Calu3 (cell line): ENCODE results near the gene CYB5R4. TPM values are rescaled to one million over a fixed set of nuclear protein-coding genes. Genes with fewer than 3 reads are reported as not detected.

Experiments used
- BruUV-seq: library from RNA; stranded (reverse); fragments of 400-500 nt; replicated peaks from 2 replicates; lab custom pipeline; 2021; lab: Mats Ljungman, UMichigan
- CTCF ChIA-PET: fragments of 300-600 bp; sonication (Branson Sonifier 250); formaldehyde crosslinking; loops from one replicate; lab custom pipeline; 2022; ENCODE audit warnings: antibody characterized with exemption; lab: Charles Lee
- DNase-seq: peaks from one replicate; pipeline ENCODE4 v3.0.0; 2022
- H3K27ac Mint-ChIP-seq: one replicate; pipeline ENCODE4 v1.8.0; 2022; ENCODE audit warnings: mixed read lengths; ENCODE audit not compliant: unreplicated experiment
- H3K27me3 Mint-ChIP-seq: one replicate; pipeline ENCODE4 v1.8.0; 2022; ENCODE audit warnings: mixed read lengths; ENCODE audit not compliant: unreplicated experiment
- H3K36me3 Mint-ChIP-seq: one replicate; pipeline ENCODE4 v1.8.0; 2022; ENCODE audit warnings: mild to moderate bottlenecking, moderate library complexity, mixed read lengths; ENCODE audit not compliant: insufficient read depth, unreplicated experiment
- H3K4me1 Mint-ChIP-seq: one replicate; pipeline ENCODE4 v1.8.0; 2022; ENCODE audit warnings: mild to moderate bottlenecking, low read depth, mixed read lengths; ENCODE audit not compliant: unreplicated experiment
- H3K4me3 Mint-ChIP-seq: one replicate; pipeline ENCODE4 v1.8.0; 2022; ENCODE audit warnings: mild to moderate bottlenecking, low read depth, moderate library complexity, mixed read lengths; ENCODE audit not compliant: unreplicated experiment
- H3K9me3 Mint-ChIP-seq: one replicate; pipeline ENCODE4 v1.8.0; 2022; ENCODE audit warnings: low read depth, mixed read lengths; ENCODE audit not compliant: unreplicated experiment
- intact Hi-C: fragments of 100-400 bp; cut with micrococcal nuclease; formaldehyde crosslinking; loops from one replicate; pipeline ENCODE4 v1.10.0; 2022; ENCODE audit not compliant: unreplicated experiment
- total RNA-seq: library from RNA; stranded (reverse); gene quantifications from 2 replicates; pipeline ENCODE4 v1.2.3, GENCODE V29; 2022
- TF ChIP-seq, protein P1 (sequence below): fragments of 200-600 bp; IDR thresholded peaks from one replicate; pipeline ENCODE4 v1.8.0; 2022; ENCODE audit warnings: antibody characterized with exemption; ENCODE audit not compliant: unreplicated experiment

Gene CYB5R4
- total RNA-seq, 1 experiment from 2014 or later, result 28.3 TPM

GRCh38 chr6:83917001-83917400 is 57.5 kb downstream of the CYB5R4 start:
- Mint-ChIP-seq H3K4me1 (no peaks in the 10 kb centered on the region), H3K27ac (no peak overlapping the region), H3K9me3 (no peaks in the 10 kb centered on the region), H3K36me3 (no peaks in the 10 kb centered on the region), H3K4me3 (no peak overlapping the region), H3K27me3 (no peaks in the 10 kb centered on the region)
- no TSS peak for BruUV-seq
- DNase-seq, result no peak
- intact Hi-C loops, result no loop called here
- CTCF ChIA-PET, result no interaction called here
- TF ChIP-seq, protein P1, sequence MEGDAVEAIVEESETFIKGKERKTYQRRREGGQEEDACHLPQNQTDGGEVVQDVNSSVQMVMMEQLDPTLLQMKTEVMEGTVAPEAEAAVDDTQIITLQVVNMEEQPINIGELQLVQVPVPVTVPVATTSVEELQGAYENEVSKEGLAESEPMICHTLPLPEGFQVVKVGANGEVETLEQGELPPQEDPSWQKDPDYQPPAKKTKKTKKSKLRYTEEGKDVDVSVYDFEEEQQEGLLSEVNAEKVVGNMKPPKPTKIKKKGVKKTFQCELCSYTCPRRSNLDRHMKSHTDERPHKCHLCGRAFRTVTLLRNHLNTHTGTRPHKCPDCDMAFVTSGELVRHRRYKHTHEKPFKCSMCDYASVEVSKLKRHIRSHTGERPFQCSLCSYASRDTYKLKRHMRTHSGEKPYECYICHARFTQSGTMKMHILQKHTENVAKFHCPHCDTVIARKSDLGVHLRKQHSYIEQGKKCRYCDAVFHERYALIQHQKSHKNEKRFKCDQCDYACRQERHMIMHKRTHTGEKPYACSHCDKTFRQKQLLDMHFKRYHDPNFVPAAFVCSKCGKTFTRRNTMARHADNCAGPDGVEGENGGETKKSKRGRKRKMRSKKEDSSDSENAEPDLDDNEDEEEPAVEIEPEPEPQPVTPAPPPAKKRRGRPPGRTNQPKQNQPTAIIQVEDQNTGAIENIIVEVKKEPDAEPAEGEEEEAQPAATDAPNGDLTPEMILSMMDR, result no peak

GRCh38 chr6:83920017-83920416 is 60.5 kb downstream of the CYB5R4 start:
- no peaks in the 10 kb centered on the region for H3K4me1 Mint-ChIP-seq
- intact Hi-C loops, result no loop called here
- no peak overlapping the region for H3K27ac Mint-ChIP-seq
- DNase-seq, result no peak
- no peak overlapping the region for H3K4me3 Mint-ChIP-seq
- H3K36me3 Mint-ChIP-seq, result no peaks in the 10 kb centered on the region
- CTCF ChIA-PET, result no interaction called here
- BruUV-seq, result no TSS peak
- H3K27me3 Mint-ChIP-seq, result no peaks in the 10 kb centered on the region
- H3K9me3 Mint-ChIP-seq, result no peaks in the 10 kb centered on the region
- TF ChIP-seq, protein P1, result no peak

- Mint-ChIP-seq H3K4me3 (no peak overlapping the region), H3K27ac (no peak overlapping the region), H3K27me3 (no peaks in the 10 kb centered on the region), H3K36me3 (no peaks in the 10 kb centered on the region), H3K4me1 (no peaks in the 10 kb centered on the region), H3K9me3 (no peaks in the 10 kb centered on the region)
- DNase-seq, result no peak
- TF ChIP-seq, protein P1, result no peak
- intact Hi-C loops, result no loop called here
- CTCF ChIA-PET, result no interaction called here
- no TSS peak for BruUV-seq
Measured at GRCh38 chr6:83921315-83921714, 61.8 kb downstream of the CYB5R4 start.

- no peak overlapping the region for H3K4me3 Mint-ChIP-seq
- H3K4me1 Mint-ChIP-seq, result no peaks in the 10 kb centered on the region
- no peaks in the 10 kb centered on the region for H3K27me3 Mint-ChIP-seq
- no peaks in the 10 kb centered on the region for H3K36me3 Mint-ChIP-seq
- TF ChIP-seq, protein P1, result no peak
- CTCF ChIA-PET, result no interaction called here
- DNase-seq, result no peak
- no peak overlapping the region for H3K27ac Mint-ChIP-seq
- BruUV-seq, result no TSS peak
- intact Hi-C loops, result no loop called here
- no peaks in the 10 kb centered on the region for H3K9me3 Mint-ChIP-seq
Measured at GRCh38 chr6:83927470-83927869, 68.0 kb downstream of the CYB5R4 start.
